GM18519 (cell line): ENCODE measurements around the gene ST6GAL1.

ENCODE experiments used
- ATAC-seq: cut with Tn5 transposase; IDR thresholded peaks from one replicate; pipeline ENCODE4 v1.9.1; 2021; ENCODE audit warnings: mild to moderate bottlenecking, moderate library complexity; ENCODE audit not compliant: unreplicated experiment, low FRiP score

ST6GAL1 gene

DNA sequence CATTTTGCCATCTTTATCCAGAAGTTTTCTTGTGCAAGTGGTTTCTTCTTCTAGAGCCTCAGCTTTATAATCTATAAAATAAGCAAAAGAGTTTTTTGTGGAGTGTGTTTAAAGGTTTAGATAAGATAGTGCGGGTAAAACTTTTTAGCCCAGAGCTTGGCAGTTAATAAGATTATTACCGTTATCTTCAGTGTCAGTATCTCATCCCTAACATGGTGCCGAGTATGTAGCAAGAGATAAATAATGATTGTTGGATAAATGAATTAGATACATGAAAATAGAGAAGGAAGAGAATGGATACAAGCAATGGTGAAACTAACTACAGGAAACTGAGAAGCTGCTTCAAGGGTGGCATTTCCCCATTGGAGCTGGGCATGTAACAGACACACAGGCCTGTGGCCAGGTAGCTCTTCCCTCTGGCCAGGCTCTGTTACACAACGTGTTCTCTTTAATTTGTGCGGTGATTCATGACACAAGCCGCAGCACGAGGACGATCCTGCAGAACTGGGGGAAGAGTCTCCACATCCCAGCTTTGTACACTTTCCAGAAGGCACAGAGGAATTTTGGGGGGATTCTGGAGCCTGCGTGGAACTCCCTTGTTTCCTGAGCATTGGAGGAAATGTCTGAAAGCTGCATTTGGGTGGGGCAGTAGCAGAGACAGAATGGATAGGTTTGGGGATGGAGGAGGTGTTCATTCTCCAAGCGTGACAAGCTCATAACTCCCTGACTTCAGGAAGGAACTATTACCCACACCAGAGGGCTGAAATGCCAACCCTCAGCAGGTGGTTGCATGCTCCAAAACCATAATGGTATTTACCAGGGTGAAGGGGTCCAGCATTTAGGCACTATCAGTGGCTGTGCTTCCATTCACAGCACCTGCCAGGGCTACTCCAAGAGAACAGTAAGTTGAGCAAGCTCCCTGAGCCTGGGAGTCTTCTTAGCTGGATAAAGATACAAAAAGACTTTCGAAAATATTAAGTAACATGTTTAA lies 14.2 kb upstream of the ST6GAL1 start:
- ATAC-seq: no peak

DNA sequence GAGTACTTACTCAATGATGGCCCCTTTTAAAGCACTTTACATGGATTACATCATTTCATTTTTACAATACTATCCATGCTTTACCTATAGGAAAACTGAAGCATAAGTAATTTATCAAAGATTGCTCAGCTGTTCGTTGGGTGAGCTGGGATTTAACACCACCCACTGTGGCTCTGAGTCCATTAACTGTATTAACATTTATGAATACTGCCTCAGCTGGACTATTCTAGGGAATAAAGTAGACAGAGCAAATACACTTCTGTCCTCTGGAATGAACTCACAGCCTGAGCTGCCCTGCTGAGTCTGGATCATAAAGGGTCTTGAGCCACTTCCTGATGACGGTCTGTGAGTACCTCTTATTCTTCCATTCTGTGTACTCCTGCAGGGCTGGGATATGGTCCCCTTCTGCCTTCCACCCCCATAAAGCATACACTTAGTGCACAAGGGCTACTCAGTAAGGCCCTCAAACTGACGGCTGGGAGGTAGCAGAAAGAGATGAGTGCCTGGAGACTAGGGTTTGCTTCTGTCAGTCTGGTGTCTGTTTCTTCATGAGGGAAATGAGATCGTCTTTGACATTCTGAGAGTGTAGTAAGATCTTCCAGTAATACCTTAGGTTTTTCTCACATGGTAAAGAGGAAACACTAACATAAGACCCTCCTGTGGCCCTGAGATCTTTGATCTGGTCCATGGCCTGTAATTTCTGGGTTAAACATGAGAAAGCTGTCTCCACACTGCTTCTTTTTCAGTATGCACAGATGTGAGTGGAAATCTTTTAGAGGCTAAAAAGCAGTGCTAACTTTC lies 12.6 kb upstream of the ST6GAL1 start:
- ATAC-seq: no peak

DNA sequence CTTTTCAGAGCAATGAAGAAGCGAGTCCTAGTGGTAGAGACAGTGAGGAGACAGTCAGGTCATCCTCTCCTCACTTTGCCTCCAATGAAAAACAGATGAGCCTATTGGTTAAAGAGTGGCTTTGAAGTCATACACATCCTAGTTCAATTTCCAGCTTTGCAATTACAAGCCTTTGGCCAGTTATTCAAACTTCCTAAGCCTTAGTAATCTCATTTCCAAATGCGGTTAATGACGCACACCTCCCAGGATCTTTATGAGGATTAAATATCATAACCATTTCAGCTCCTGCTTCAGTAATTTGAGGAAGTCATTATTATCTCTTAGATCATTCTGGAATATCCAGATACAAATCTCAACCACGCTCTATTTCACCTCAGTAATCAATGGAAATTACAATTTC lies 10.0 kb upstream of the ST6GAL1 start:
- ATAC-seq: no peak

DNA sequence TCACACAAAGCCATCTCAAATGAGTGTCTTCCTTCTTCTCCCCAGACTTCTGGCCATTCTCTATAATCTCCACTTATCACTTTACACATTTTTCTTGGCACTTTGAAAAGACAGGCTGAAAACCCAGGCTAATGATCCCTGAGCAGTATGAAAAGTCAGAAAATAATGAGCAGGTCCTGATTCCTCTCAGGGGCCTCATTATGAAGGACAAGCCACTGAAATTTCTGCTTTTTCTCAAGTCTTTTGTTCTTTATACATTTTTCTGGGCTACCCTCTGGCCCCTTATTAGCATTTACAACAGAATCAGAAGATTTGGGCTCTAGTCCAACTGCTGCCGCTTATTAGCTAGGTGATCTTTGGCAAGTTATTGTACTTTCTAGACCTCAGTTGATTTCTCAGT lies 9.5 kb upstream of the ST6GAL1 start:
- ATAC-seq: no peak

DNA sequence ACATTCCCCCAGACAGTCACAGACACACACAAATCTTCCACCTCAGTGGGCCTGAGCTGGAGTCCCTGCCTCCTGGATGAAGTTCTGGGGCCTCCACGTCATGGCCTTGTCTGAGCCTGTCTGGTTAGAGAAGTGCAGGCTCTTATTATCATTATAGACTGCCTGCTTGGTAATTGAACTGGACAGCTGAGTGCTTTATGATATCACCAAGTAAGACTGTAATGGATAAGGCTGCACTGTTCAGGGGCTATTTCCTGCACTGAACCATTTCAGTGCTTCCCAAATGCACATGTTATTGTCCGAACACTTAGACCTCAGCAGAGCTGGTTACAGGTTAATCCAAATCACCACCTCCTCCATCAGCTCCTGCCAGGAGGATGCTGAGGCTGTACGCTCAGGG lies 8.7 kb upstream of the ST6GAL1 start:
- ATAC-seq: no peak

DNA sequence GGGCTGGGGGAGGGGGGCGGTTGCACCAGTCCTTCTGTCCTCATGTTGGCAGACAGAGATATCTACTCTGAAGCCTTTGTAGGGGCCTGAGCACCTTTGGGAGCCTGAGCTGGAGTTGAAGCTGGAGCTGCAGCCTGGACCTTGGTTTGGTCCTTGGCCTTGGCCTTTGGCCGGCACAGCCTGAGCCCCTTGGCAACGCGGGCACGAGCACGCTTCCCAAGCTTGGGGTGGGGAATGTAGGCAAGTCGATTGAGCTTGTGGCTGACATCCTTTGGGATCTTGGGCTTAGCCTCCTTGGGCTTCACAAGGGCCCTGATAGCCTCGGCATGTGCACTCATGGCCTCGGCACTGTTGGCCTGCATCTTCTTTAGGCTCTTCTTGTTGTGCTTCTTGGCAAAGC lies 8.1 kb upstream of the ST6GAL1 start:
- ATAC-seq: no peak

DNA sequence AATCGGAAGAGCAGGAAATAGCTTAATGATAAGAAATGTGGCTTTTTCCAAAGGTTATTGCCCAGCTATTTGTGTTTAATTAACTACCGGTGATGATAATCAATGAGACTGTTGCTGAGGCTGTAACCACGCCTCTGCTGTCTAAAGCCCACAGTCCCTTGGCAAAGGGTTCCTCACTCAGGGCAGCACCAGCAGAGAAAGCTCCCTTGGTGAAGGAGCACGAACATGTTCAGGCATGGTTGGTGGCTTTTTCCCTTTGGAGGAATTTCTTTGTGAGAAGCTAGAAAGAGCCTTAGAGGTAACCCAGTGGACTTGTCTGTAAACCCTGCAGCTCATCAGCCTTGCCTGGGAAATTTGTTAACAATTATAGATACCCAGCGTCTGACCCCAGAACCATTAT lies 7.5 kb upstream of the ST6GAL1 start:
- ATAC-seq: no peak

DNA sequence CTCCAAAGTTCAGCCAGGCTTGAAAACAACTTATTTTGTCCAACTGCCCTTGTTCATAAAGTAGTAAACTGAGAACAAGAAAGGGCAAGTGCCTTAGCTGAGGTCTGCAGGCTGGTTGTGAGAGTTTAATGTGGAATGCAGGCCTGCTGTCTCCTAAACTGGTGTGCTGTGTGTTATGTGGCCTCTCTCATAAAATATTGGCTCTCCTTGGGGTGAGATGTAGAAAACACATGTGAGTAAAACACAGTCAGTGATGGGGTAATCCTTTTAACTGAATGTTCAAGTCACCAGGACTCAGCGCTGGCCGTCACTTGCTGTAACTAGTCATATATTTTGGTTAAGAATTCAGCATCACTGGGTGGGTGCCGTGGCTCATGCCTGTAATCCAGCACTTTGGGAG lies 7.1 kb upstream of the ST6GAL1 start:
- ATAC-seq: no peak

DNA sequence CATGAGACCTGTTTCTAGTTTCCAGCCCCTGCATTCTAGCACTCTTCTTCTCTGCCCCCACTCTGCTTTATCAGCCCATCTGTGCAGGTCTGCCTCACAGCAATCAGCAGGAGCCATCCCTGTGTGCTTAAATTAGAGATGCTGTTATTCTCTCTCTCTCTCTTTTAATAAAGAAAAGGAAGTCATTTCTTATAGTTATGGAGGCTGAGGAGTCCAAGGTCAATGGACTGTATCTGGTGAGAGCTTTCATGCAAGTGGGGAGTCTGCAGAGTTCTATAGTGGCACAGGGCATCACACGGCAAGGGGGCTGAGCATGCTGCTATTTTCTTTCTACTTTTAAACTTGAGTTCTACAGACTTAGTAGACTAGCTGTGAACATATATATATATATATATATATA lies 4.5 kb upstream of the ST6GAL1 start:
- ATAC-seq: no peak

DNA sequence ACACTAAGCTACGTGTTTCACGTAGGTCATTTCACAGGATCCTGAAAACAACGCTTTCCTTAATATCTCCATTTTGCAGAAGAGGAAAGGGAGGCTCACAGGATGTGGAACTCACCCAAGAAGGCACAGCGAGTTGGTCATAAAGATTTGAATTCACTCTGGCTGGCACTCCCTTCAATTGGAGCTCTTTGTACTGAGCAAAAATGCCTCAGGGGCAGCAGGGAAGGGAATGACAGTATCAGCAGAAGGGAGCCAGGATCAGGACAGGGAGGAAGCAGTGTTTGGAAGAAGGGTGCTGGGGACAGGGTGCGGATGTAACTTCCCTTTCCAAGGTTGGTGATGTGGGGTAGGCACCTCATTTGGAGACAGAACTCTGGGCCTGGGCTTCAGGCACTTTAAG lies 1.1 kb upstream of the ST6GAL1 start:
- ATAC-seq: no peak

DNA sequence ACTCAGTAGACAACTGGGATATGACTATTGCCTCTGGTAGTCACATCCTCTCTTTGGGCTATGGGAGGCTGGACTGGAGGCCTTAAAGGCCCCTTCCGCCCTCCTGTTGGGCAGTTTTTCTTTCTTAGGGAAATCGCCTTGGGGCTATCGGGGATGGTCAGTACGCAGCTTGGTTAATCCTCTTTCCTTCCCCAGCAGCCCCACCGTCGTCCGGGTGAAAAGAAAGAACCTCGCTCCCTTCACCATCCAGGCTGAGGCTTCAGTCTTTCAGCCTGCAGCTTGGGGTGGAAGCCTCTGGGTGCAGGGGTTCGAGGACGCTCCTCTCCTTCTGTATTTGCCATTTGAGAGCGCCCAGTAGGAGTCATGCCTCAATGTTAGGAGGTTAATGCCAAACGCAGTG lies 641 bp upstream of the ST6GAL1 start:
- no peak for ATAC-seq

DNA sequence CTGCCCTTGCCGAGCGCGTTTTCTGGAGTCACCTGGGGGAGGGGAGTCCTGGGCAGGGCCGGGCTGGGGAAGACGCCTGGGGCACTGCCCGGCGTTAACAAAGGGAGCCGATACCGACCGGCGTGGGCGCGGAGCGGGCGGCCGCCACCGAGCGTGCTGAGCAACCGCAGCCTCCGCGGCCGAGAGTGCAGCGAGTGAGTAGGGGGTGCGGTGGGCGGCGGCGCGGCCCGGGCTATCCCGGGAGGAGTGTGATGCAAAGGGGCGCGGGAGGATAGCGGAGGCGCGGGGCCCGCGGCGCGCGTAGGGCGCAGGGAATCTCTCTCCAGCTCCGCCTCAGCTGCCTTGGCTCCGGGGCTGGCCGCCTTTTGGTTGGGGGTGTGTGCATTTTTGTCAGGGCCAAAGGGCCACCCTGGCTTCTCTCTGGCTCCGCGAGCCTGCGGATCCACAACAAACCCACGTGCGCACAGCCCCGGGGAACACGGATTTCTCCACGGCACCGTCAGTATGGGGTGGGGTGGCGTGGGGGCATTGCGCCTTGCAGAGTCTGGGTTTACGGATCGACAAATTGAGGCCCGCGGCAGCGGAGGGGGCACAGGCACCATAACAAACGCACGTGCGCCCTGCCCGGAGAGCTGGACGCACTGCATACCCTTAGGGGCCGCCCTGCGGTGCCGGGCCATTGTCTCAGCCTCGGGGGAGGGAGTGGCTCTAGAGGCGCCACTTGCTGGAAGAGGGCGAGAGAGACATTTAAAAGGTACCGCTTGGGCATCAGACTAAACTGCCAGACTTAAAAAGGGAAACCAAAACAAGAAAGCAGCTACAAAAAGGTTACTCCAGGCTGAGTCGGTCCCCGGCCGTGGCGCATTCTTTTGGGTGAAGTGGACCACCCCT lies 560 bp downstream of the ST6GAL1 start:
- peak; percentile 48 for ATAC-seq

DNA sequence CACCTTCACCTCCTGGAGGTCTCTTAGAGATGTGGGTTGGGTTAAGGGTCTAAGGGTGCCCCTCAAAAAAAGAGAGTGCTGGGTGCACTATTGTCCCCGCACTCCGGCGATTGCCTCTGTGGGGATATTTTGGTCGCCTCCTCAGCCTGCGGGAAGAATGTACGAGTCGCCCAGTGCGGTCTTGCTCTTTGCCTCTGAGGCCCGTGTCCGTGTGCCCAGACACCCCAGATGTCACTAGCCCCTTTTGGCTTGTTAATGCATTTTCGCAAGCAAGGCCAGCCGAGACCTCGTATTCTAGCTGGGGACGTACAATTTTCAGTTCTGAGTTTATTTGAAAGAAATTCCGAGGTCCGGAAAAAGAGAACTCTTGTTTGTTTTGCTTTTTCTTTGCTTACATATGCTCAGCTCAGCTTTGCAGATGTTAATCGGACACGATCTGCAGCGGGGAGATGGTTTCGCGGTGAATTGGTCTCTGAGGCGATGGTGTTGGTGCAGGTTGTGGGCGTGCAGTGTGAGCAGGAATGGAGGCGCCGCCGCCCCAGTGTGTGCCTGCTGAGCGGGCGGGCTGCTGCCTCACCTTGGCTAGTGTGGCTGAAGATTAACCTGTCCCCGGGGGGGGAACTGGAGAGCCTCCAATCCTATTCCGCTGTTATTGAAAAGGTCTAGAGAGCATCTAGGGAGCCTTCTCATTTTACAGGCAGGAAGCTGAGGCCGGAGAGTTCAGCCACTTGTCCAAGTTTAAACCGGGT lies 1.4 kb downstream of the ST6GAL1 start:
- ATAC-seq: no peak

DNA sequence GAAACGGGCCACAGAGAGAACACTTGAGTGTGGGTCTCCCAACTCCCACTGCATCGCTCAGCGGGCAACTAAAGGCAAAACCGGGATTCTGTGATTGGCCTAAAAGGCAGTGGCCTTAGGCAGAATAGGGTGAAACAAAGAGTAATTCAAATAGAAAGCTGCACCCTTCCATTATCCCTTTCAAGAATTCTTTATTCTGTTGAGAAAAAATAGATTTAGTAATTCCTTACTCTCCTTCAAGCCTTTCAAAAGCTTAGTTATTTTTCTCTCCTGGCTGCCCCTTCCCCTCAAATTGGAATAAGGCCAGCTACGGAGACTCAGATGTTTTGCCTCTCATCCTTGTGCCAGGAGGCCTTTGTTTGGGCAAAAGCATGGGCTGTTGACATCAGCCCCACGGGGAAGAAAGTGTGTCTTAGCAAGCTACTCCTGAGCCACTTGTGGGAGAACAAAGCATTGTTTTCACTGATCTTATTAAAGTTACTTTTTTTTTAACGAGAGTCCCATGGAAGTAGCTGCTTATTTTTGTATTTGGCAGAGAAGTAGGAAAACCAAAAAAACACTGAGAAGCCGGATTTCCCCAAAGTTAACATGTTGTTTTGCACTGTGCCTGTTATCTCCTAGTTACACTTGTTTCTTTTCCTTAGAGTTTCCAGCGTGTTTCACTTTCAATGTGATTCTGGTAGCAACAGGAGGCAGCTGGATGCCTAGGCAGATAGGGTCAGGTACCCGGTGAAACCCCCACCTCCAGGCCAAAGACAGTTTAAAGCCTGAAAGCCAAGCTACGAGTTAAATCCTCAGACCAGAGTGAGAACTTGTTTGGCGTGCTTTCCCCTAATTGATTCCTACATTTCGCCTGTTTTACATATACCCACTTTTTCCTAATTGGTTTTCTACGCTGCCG lies 2.2 kb downstream of the ST6GAL1 start:
- no peak for ATAC-seq

DNA sequence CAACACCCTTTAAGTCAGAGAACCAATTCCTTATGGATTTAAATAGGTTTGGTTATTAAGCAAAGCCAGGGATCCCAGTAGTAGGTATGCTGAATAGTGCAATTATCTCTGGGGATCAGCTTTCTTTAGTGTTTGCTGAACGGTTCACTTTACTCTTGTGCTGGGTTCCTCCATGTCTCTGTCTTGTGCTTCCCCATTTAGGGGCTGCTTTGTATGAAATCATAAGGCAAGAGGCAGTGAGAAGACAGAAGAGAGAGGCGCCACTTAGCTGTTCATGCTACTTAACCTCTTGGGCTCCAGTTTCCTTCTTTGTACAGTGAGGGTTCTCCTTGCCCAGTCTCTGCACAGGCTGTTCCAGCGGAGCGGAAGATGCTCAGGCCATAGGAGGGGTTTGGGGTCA lies 3.5 kb downstream of the ST6GAL1 start:
- no peak for ATAC-seq

DNA sequence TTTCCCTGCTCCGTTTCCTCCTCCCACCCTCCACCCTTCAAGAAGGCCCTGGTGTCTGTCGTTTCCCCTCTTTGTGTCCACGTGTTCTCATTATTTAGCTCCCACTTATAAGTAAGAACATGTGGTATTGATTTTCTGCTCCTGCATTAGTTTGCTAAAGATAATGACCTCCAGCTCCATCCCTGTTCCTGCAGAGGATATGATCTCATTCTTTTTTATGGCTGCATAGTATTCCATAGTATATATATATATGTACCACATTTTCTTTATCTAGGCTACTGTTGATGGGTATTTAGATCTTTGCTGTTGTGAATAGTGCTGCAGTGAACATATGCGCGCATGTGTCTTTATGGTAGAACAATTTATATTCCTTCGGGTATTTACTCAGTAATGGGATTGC lies 4.8 kb downstream of the ST6GAL1 start:
- no peak for ATAC-seq

DNA sequence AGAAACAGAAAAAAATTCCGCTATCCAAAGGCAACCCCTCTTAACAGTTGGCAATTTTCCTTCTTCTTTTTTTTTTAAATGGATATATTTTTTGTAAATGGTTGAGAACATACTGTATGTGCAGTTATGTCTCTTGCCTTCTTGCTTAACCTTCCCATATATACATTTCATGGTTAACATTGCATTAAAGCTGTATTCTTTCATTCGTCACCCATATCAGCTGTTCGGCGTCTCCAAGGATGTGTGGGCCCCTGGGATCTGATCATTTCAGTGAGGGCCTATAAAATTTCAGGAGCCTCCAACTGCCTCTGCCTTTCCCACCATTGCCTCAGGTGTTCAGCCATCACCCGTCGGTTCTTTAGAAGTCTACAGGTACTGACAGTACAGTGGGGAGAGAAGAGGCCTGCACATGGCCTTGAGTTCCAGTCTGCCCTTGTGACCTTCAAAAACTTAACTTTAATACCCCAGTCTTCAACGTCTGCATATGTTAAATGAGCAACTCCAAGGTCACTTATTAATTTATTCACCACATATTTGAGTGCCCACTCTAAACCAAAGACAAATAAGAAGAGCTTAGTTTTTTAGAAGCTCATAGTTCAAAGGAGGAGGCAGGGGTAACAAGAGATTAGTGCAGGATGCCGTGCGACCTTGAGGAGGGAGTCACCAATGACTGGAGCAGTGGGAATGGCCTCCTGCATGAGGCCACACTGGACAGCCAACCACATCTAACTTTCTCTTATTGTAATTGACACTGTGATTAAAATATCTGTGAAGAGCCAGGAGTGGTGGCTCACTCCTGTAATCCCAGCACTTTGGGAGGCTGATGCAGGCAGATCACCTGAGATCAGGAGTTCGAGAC lies 6.9 kb downstream of the ST6GAL1 start:
- no peak for ATAC-seq

DNA sequence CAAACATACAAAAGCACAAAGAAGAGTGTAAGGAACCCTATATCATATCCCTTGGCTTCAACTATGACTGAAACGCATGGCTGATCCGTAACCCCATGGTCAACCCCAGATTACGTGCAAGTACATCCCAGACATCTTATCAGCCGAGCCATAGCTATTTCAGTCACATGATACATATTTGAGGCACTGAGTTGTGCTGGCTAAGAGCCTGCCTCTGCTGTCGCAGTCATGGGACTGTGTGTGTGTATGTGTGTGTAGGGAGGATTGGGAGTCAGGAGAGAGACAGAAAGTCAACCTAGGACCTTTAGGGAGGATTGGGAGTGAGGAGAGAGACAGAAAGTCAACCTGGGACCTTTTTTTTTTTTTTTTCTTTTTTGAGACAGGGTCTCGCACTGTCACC lies 8.4 kb downstream of the ST6GAL1 start:
- no peak for ATAC-seq
